HepG2 (cell line): Measurements from ENCODE around the gene LECT2. TPM values are rescaled to one million over a fixed set of nuclear protein-coding genes. Genes with fewer than 3 reads are reported as not detected.

Experiments used
- ATAC-seq: fragments of 200-7000 bp; cut with Tn5 transposase; 3 replicates; pipeline ENCODE4 v1.9.1; 2020; ENCODE audit warnings: mild to moderate bottlenecking, moderate library complexity
- BruUV-seq: library from RNA; stranded (reverse); fragments of 400-500 nt; replicated peaks from 2 replicates; lab custom pipeline; 2021; lab: Mats Ljungman, UMichigan
- CTCF ChIA-PET: fragments of 300-600 bp; formaldehyde crosslinking; extraction: SDS; loops from one replicate; lab custom pipeline; 2021; ENCODE audit warnings: low total read pairs, inconsistent platforms, low intra/inter-chr PET ratio; lab: Yijun Ruan, JAX
- POLR2A ChIA-PET: fragments of 350-600 bp; sonication (Branson Sonifier 250); formaldehyde crosslinking; loops from one replicate; lab custom pipeline; 2020; ENCODE audit warnings: antibody characterized with exemption, inconsistent platforms; lab: Yijun Ruan, JAX
- DNase-seq: peaks from one replicate; pipeline ENCODE4 v3.0.0-alpha.2; 2015; ENCODE audit warnings: low spot score
- FAIRE-seq: peaks from 3 replicates; lab custom pipeline; 2011; peaks lifted over from hg19 to GRCh38; lab: Jason Lieb, UNC
- H2AFZ ChIP-seq: one replicate; pipeline ENCODE4 v1.6.1; 2011; ENCODE audit warnings: low read length, inconsistent platforms
- H3K27ac ChIP-seq: fragments of 300-600 bp; 3 replicates; pipeline ENCODE4 v1.8.0; 2011; ENCODE audit warnings: mixed run types, mild to moderate bottlenecking, mixed read lengths, low read length, inconsistent platforms; ENCODE audit not compliant: insufficient read depth; ENCODE audit errors: extremely low read length
- H3K27me3 ChIP-seq, 2 experiments: fragments of 200-600 bp in 1 of 2; 2 replicates in 1 of 2; 3 replicates in 1 of 2; pipeline versions ENCODE4 v1.6.0 to v1.8.0; 2011; ENCODE audit warnings: low read length in 2 of 2, mild to moderate bottlenecking in 2 of 2, moderate library complexity in 2 of 2, inconsistent platforms in 1 of 2; ENCODE audit not compliant: insufficient read depth in 2 of 2, control insufficient read depth in 1 of 2
- H3K36me3 ChIP-seq, 2 experiments: fragments of 200-600 bp in 1 of 2; replicated peaks in 1 of 2; 2 replicates in 1 of 2; 3 replicates in 1 of 2; pipeline versions ENCODE4 v1.5.1 to v1.8.0; 2011; ENCODE audit warnings: low read length in 2 of 2, inconsistent platforms in 1 of 2; ENCODE audit not compliant: insufficient read depth in 2 of 2, control insufficient read depth in 1 of 2
- H3K4me1 ChIP-seq: 2 replicates; pipeline ENCODE4 v1.5.1; 2012; ENCODE audit warnings: low read length, inconsistent platforms; ENCODE audit not compliant: insufficient read depth
- H3K4me2 ChIP-seq: 2 replicates; pipeline ENCODE4 v1.6.0; 2011; ENCODE audit warnings: low read depth, low read length, inconsistent platforms
- H3K4me3 ChIP-seq, 3 experiments: fragments of 200-600 bp in 1 of 3; sonication (generic), shearing (Covaris generic) in 1 of 3; replicated peaks in 1 of 3; 2 replicates each; pipeline ENCODE4 v1.5.1; 2011 to 2016; ENCODE audit warnings: low read length in 3 of 3, inconsistent platforms in 2 of 3, low read depth in 2 of 3, mild to moderate bottlenecking in 2 of 3, control low read depth in 1 of 3, mixed read lengths in 1 of 3; ENCODE audit not compliant: insufficient read depth in 1 of 3
- H3K79me2 ChIP-seq: one replicate; pipeline ENCODE4 v1.6.1; 2011; ENCODE audit warnings: low read length, inconsistent platforms; ENCODE audit not compliant: insufficient read depth
- H3K9ac ChIP-seq: 2 replicates; pipeline ENCODE4 v1.6.0; 2011; ENCODE audit warnings: mild to moderate bottlenecking, low read depth, low read length, inconsistent platforms; ENCODE audit not compliant: insufficient read depth
- H3K9me3 ChIP-seq: 2 replicates; pipeline ENCODE4 v1.5.1; 2012; ENCODE audit warnings: mild to moderate bottlenecking, low read length
- H4K20me1 ChIP-seq: 2 replicates; pipeline ENCODE4 v1.6.0; 2011; ENCODE audit warnings: inconsistent platforms, mild to moderate bottlenecking, low read length, moderate library complexity; ENCODE audit not compliant: insufficient read depth
- EEA1 ChIP-seq: sonication (generic); formaldehyde crosslinking; IDR thresholded peaks from 2 replicates; pipeline ENCODE4 v1.5.1; 2020; ENCODE audit warnings: mild to moderate bottlenecking, missing genetic modification reagents, borderline replicate concordance
- MED1 ChIP-seq: sonication (generic); formaldehyde crosslinking; IDR thresholded peaks from 2 replicates; pipeline ENCODE4 v1.4.0; 2020; ENCODE audit warnings: missing genetic modification reagents
- MIXL1 ChIP-seq: IDR thresholded peaks from 2 replicates; pipeline ENCODE4 v1.6.1; 2016
- SMC3 ChIP-seq: IDR thresholded peaks from 2 replicates; pipeline ENCODE4 v1.6.1; 2011; ENCODE audit warnings: low read length, improper control_type of control experiment
- ZNF546 ChIP-seq: sonication (generic); formaldehyde crosslinking; conservative IDR thresholded peaks from 2 replicates; pipeline ENCODE4 v1.8.1; 2023; ENCODE audit warnings: mild to moderate bottlenecking, missing genetic modification reagents
- ZNF614 ChIP-seq: IDR thresholded peaks from 2 replicates; pipeline ENCODE4 v1.6.1; 2018; ENCODE audit warnings: missing biosample characterization, missing genetic modification reagents, inconsistent platforms, borderline replicate concordance
- ZNF75D ChIP-seq: sonication (generic); formaldehyde crosslinking; IDR thresholded peaks from 2 replicates; pipeline ENCODE4 v1.8.1; 2023; ENCODE audit warnings: missing genetic modification reagents, mild to moderate bottlenecking, borderline replicate concordance
- ZNF788 ChIP-seq: sonication (generic); formaldehyde crosslinking; IDR thresholded peaks from 2 replicates; pipeline ENCODE4 v1.5.0; 2020; ENCODE audit warnings: mild to moderate bottlenecking, missing genetic modification reagents, borderline replicate concordance
- ZNF879 ChIP-seq: sonication (generic); formaldehyde crosslinking; IDR thresholded peaks from 2 replicates; pipeline ENCODE4 v1.8.1; 2023; ENCODE audit warnings: missing genetic modification reagents
- WGBS: methylation state at CpG from one replicate; pipeline ENCODE4 v1.1.6; 2017; ENCODE audit warnings: low lambda C conversion rate; 5-methylcytosine and 5-hydroxymethylcytosine counted together
- in situ Hi-C: cut with HindIII; loops from 2 replicates; pipeline ENCODE4 v1.10.0; 2017; ENCODE audit warnings: low pct_unique_long_range_greater_than_20kb; ENCODE audit not compliant: extremely low pct_ligation_motif_present
- intact Hi-C: fragments of 100-400 bp; cut with micrococcal nuclease; formaldehyde crosslinking; loops from one replicate; pipeline ENCODE4 v1.10.0; 2022; ENCODE audit not compliant: unreplicated experiment
- polyA plus RNA-seq, 8 experiments: library from polyadenylated mRNA; depleted of rRNA in 3 of 8; stranded (reverse) in 7 of 8; unstranded in 1 of 8; fragments of >200 nt; fragmentation: Illumina TruSeq in 4 of 8; extraction: Trizol in 4 of 8; gene quantifications; 2 replicates each; pipeline versions ENCODE4 v1.2.1 to v1.2.3, GENCODE V29; 2011 to 2016; ENCODE audit warnings: low read depth in 4 of 8, missing spikeins in 1 of 8, mixed read lengths in 1 of 8; ENCODE audit not compliant: insufficient read depth in 1 of 8
- total RNA-seq, 5 experiments: library from RNA; depleted of rRNA; stranded (reverse); fragments of >200 nt; fragmentation: Illumina TruSeq; extraction: Trizol; gene quantifications; 2 replicates each; pipeline ENCODE4 v1.2.3, GENCODE V29; 2016; ENCODE audit warnings: low read depth in 1 of 5
- TF ChIP-seq, protein P1 (sequence below): IDR thresholded peaks from 2 replicates; pipeline ENCODE4 v1.6.1; 2016; ENCODE audit warnings: missing compliant biosample characterization, missing genetic modification reagents, borderline replicate concordance
- TF ChIP-seq, protein P2 (sequence below): sonication (generic); formaldehyde crosslinking; IDR thresholded peaks from 2 replicates; pipeline ENCODE4 v1.4.0; 2020; ENCODE audit warnings: missing genetic modification reagents

The LECT2 gene
- total and polyA plus RNA-seq, 2 of the 13 experiments (the other 11 are each of a cell fraction or from before 2014, with no cell fraction given): not detected

DNA sequence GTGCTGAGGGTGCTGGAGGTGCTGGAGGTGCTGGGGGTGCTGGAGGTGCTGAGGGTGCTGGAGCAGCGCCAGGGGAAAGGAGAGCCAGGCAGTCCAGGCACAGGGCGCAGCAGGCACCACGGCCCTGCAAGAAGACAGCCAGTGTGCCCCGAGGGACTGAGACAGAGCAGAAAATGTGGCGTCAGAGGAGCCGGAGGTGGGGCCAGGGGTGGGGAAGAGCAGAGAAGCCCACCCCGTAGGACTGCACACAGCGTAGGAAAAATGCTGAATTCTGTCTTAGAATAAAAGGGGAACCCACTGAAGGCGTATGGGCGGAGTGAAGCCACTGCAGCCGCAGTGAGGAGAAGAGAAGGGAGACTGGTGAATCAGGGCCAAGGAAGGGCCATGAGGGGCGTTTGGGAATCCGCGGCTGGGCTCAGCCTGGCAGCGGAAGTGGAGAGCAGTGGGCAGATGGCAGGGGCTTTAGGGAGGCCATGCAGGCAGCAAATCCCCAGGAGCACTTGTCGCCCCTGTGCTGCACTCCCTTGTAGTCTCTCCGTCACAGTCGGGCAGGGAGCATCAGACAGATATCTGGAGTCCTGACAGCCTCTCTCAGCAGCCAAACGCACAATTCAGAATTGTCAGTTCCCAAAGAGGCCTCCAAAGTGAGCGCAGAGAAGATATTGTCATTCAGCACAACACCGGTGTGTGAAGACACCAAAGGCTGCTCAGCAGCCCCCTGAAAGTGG is 35.9 kb upstream of the LECT2 start:
- 94% methylated on average over 21 of the region's 21 CpGs for WGBS
- POLR2A ChIA-PET: interaction anchor here (4.7 kb wide), 1 partner anchor 17 kb away, joined by 37 read pairs; no protein-coding TSS in a partner anchor
- no peaks in the 10 kb centered on the region for H3K36me3 ChIP-seq
- H3K4me1 ChIP-seq: peaks cover 23% of the 10 kb centered on the region
- intact Hi-C loops: no loop called here
- FAIRE-seq: no peak
- TF ChIP-seq SMC3 (no peak), EEA1 (no peak), ZNF546 (no peak)
- TF ChIP-seq, protein P1, sequence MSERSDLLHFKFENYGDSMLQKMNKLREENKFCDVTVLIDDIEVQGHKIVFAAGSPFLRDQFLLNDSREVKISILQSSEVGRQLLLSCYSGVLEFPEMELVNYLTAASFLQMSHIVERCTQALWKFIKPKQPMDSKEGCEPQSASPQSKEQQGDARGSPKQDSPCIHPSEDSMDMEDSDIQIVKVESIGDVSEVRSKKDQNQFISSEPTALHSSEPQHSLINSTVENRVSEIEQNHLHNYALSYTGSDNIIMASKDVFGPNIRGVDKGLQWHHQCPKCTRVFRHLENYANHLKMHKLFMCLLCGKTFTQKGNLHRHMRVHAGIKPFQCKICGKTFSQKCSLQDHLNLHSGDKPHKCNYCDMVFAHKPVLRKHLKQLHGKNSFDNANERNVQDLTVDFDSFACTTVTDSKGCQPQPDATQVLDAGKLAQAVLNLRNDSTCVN (CRISPR knock-in tag): no peak
- TF ChIP-seq, all 625 proteins: peak for 0
- Histone ChIP-seq H4K20me1 (no peaks in the 10 kb centered on the region), H2AFZ (no peak overlapping the region), H3K9ac (no peak overlapping the region), H3K27ac (no peak overlapping the region), H3K27me3 (no peaks in the 10 kb centered on the region), H3K79me2 (no peaks in the 10 kb centered on the region), H3K4me2 (no peak overlapping the region), H3K9me3 (no peaks in the 10 kb centered on the region), H3K4me3 (no peak overlapping the region)
- CTCF ChIA-PET: interaction anchor here (1.2 to 2.3 kb wide), 3 partner anchors 46 to 103 kb away, joined by 5 to 23 read pairs (median 7); no protein-coding TSS in a partner anchor
- DNase-seq (no peak), ATAC-seq (no peak)
- in situ Hi-C loops: no loop called here
- no TSS peak for BruUV-seq

DNA sequence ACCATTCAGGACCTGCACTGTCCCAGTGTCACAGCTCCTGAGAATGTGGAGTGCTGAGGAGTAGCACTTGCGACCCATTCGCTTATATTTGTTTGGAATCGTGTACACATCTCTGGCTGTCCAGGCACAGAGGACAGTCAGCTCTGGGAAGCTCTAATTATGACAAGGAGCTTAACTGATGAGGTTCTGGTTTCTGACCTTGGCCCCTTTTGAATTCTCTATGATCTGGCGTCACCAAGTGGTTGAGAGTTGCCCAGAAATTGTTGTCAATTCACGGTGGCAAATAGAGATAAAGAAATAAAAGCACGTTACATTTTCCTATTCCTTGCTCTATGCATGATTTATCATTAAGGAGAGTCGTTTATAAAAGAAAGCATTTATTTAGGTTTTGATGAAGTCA is 34.9 kb upstream of the LECT2 start:
- ChIA-PET POLR2A (interaction anchor here (1.2 to 4.7 kb wide), 3 partner anchors 16 to 101 kb away, joined by 3 to 37 read pairs (median 5); no protein-coding TSS in a partner anchor), CTCF (interaction anchor here (1.2 to 2.3 kb wide), 3 partner anchors 45 to 102 kb away, joined by 5 to 23 read pairs (median 7); no protein-coding TSS in a partner anchor)
- peak; percentile 74 for ATAC-seq
- BruUV-seq: no TSS peak
- peak; percentile 53 for DNase-seq
- H3K4me3 ChIP-seq: no peak overlapping the region
- H3K9me3 ChIP-seq: no peaks in the 10 kb centered on the region
- H3K27me3 ChIP-seq: no peaks in the 10 kb centered on the region
- no peaks in the 10 kb centered on the region for H3K79me2 ChIP-seq
- no peak overlapping the region for H3K27ac ChIP-seq
- no peak overlapping the region for H2AFZ ChIP-seq
- H3K4me2 ChIP-seq: no peak overlapping the region
- in situ Hi-C loops: no loop called here
- 49% methylated on average over 7 of the region's 7 CpGs for WGBS
- intact Hi-C loops: loop anchor here (1.0 to 2.0 kb wide), 4 partner anchors 44 to 102 kb away; partner anchors contain the start of gene IL9
- FAIRE-seq: peak; percentile 81
- H3K36me3 ChIP-seq: no peaks in the 10 kb centered on the region
- H4K20me1 ChIP-seq: no peaks in the 10 kb centered on the region
- peaks cover 23% of the 10 kb centered on the region for H3K4me1 ChIP-seq
- no peak overlapping the region for H3K9ac ChIP-seq
- TF ChIP-seq ZNF788 (no peak), ZNF614 (CRISPR knock-in tag) (0 out of 2 replicates have a peak, but pooled peaks have one; percentile 31), MIXL1 (CRISPR knock-in tag) (peak; percentile 61; the same call in 1 of the 2 replicates), ZNF879 (no peak), ZNF75D (CRISPR knock-in tag) (no peak), MED1 (0 out of 2 replicates have a peak, but pooled peaks have one; percentile 16)
- TF ChIP-seq, protein P2, sequence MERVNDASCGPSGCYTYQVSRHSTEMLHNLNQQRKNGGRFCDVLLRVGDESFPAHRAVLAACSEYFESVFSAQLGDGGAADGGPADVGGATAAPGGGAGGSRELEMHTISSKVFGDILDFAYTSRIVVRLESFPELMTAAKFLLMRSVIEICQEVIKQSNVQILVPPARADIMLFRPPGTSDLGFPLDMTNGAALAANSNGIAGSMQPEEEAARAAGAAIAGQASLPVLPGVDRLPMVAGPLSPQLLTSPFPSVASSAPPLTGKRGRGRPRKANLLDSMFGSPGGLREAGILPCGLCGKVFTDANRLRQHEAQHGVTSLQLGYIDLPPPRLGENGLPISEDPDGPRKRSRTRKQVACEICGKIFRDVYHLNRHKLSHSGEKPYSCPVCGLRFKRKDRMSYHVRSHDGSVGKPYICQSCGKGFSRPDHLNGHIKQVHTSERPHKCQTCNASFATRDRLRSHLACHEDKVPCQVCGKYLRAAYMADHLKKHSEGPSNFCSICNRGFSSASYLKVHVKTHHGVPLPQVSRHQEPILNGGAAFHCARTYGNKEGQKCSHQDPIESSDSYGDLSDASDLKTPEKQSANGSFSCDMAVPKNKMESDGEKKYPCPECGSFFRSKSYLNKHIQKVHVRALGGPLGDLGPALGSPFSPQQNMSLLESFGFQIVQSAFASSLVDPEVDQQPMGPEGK (CRISPR knock-in tag): no peak
